Measurements from ENCODE around the gene SLC19A2.
A peak's percentile ranks its signal among the peaks of the same experiment; 100 is the strongest.

SLC19A2 gene

GRCh38 chr1:169484101-169484500, 1.6 kb downstream of the SLC19A2 start:
- Histone ChIP-seq H3K36me3 (ENCODE audit: insufficient read depth, low read length) (no peaks in the 10 kb centered on the region), H3F3A (ENCODE audit: low read depth) (no peaks in the 10 kb centered on the region), H3K9me2 (replicated peaks; ENCODE audit: low read depth, low read length) (no peaks in the 10 kb centered on the region), H4K20me1 (ENCODE audit: insufficient read depth, low read length, poor library complexity, severe bottlenecking) (peaks cover 8% of the 10 kb centered on the region), H3K4me3 (ENCODE audit: low read length, poor library complexity, severe bottlenecking) (peak overlapping the region; percentile 76), H3K27me3 (ENCODE audit: insufficient read depth, low read length, poor library complexity, severe bottlenecking) (no peaks in the 10 kb centered on the region), H3K9me3 (ENCODE audit: insufficient read depth, low read depth, low read length) (no peaks in the 10 kb centered on the region), H3K9ac (ENCODE audit: low read depth, low read length, poor library complexity, severe bottlenecking) (peak overlapping the region; percentile 85), H2AFZ (ENCODE audit: low read length) (no peak overlapping the region), H3K4me1 (ENCODE audit: insufficient read depth, low read length, poor library complexity, severe bottlenecking) (peaks cover 69% of the 10 kb centered on the region), H3K79me2 (ENCODE audit: insufficient read depth, low read length) (peaks cover 62% of the 10 kb centered on the region), H3K4me2 (ENCODE audit: low read depth, low read length, poor library complexity, severe bottlenecking) (peak overlapping the region; percentile 84)
- no peak for TF ChIP-seq CTCF (conservative IDR thresholded peaks at IDR 0.05; ENCODE audit: low read length)
- no peak for TF ChIP-seq EZH2phosphoT487 (IDR thresholded peaks at IDR 0.05; ENCODE audit: borderline replicate concordance)

DNA sequence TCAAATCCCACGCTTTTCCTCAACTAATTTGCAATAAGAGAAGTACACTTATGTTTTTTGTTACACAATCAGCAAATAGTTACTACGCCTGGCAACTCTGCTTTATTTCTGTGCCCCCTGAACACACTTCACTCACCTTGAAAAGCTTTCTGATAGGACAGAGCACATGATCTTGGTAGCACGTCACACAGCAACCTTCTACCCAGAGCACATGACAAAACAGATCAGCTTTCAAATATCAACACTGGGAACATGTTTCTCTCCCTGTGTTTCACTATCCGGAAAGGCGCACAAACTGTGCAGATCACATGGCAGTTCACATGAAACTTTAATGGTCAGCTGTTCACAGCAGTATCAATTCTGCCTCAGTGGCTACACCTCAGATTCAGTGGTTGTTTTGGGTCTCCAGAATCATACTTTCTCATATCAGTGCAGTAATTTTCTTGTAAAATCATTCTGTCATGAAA, 2.2 kb downstream of the SLC19A2 start:
- Histone ChIP-seq H4K20me1 (ENCODE audit: insufficient read depth, low read length, poor library complexity, severe bottlenecking) (peaks cover 12% of the 10 kb centered on the region), H3K4me3 (ENCODE audit: low read length, poor library complexity, severe bottlenecking) (peak overlapping the region; percentile 76), H2AFZ (ENCODE audit: low read length) (no peak overlapping the region), H3K9me2 (replicated peaks; ENCODE audit: low read depth, low read length) (no peaks in the 10 kb centered on the region), H3K27me3 (ENCODE audit: insufficient read depth, low read length, poor library complexity, severe bottlenecking) (no peaks in the 10 kb centered on the region), H3K79me2 (ENCODE audit: insufficient read depth, low read length) (peaks cover 68% of the 10 kb centered on the region), H3K9ac (ENCODE audit: low read depth, low read length, poor library complexity, severe bottlenecking) (peak overlapping the region; percentile 85), H3F3A (ENCODE audit: low read depth) (no peaks in the 10 kb centered on the region), H3K4me1 (ENCODE audit: insufficient read depth, low read length, poor library complexity, severe bottlenecking) (peaks cover 71% of the 10 kb centered on the region), H3K9me3 (ENCODE audit: insufficient read depth, low read depth, low read length) (no peaks in the 10 kb centered on the region), H3K4me2 (ENCODE audit: low read depth, low read length, poor library complexity, severe bottlenecking) (peak overlapping the region; percentile 84), H3K36me3 (ENCODE audit: insufficient read depth, low read length) (no peaks in the 10 kb centered on the region)
- TF ChIP-seq CTCF (conservative IDR thresholded peaks at IDR 0.05; ENCODE audit: low read length) (no peak), EZH2phosphoT487 (IDR thresholded peaks at IDR 0.05; ENCODE audit: borderline replicate concordance) (no peak)

- peak overlapping the region; percentile 70 for H3K4me2 ChIP-seq (ENCODE audit: low read depth, low read length, poor library complexity, severe bottlenecking)
- peaks cover 10% of the 10 kb centered on the region; the same call in 1 of the 2 replicates for H3K36me3 ChIP-seq (ENCODE audit: insufficient read depth, low read length)
- H3K9me2 ChIP-seq (replicated peaks; ENCODE audit: low read depth, low read length), result no peaks in the 10 kb centered on the region
- H3F3A ChIP-seq (ENCODE audit: low read depth), result no peaks in the 10 kb centered on the region
- no peaks in the 10 kb centered on the region for H3K9me3 ChIP-seq (ENCODE audit: insufficient read depth, low read depth, low read length)
- H3K4me1 ChIP-seq (ENCODE audit: insufficient read depth, low read length, poor library complexity, severe bottlenecking), result peaks cover 54% of the 10 kb centered on the region
- H4K20me1 ChIP-seq (ENCODE audit: insufficient read depth, low read length, poor library complexity, severe bottlenecking), result peaks cover 12% of the 10 kb centered on the region
- peak overlapping the region; percentile 21 for H3K4me3 ChIP-seq (ENCODE audit: low read length, poor library complexity, severe bottlenecking)
- H2AFZ ChIP-seq (ENCODE audit: low read length), result no peak overlapping the region
- H3K79me2 ChIP-seq (ENCODE audit: insufficient read depth, low read length), result peaks cover 75% of the 10 kb centered on the region
- no peaks in the 10 kb centered on the region for H3K27me3 ChIP-seq (ENCODE audit: insufficient read depth, low read length, poor library complexity, severe bottlenecking)
- no peak for TF ChIP-seq EZH2phosphoT487 (IDR thresholded peaks at IDR 0.05; ENCODE audit: borderline replicate concordance)
- TF ChIP-seq CTCF (conservative IDR thresholded peaks at IDR 0.05; ENCODE audit: low read length), result no peak
- peak overlapping the region; percentile 25 for H3K9ac ChIP-seq (ENCODE audit: low read depth, low read length, poor library complexity, severe bottlenecking)
Measured at GRCh38 chr1:169479363-169480066, 6.2 kb downstream of the SLC19A2 start.

Data from Loucy (cell line).